Measurements from ENCODE around the gene TBCD. TPM values are rescaled to one million over a fixed set of nuclear protein-coding genes. Genes with fewer than 3 reads are reported as not detected.

TBCD gene
- total RNA-seq, 2 experiments from 2014 or later, result 77.8 to 85.8 TPM

DNA sequence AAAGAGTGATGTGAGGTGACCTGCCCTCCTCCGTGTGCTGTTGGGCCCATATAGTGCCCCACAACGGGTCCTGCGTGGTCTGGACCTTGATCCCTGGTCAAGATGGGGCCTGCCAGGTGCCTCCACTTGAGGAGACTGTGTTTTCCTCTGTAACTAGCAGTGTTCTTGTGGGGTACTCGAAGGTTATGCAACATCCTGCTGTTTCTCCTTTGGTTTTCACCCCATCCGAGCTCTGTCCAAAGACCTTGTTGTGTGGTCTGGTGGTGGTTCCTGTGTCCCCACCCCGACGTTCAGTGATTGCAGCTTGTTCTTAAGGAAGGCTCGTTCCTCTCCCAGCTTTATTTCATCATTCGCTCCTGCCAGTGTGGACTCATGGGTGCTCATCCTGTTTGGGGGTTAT, 126.7 kb downstream of the TBCD start:
- Mint-ChIP-seq H3K27me3 (no peaks in the 10 kb centered on the region), H3K9me3 (no peaks in the 10 kb centered on the region), H3K36me3 (ENCODE audit: low read depth) (peaks cover 9% of the 10 kb centered on the region), H3K27ac (peak overlapping the region; percentile 17), H3K4me3 (no peak overlapping the region), H3K4me1 (ENCODE audit: low read depth) (peaks cover 61% of the 10 kb centered on the region)
- ChIA-PET CTCF (no interaction called here), POLR2A (interaction anchor here (1.3 kb wide), 1 partner anchor 12 kb away, joined by 3 read pairs; no protein-coding TSS in a partner anchor)
- DNase-seq (no peak), ATAC-seq (no peak)
- intact Hi-C loops (cut with micrococcal nuclease), result no loop called here
- TF ChIP-seq, protein P1, sequence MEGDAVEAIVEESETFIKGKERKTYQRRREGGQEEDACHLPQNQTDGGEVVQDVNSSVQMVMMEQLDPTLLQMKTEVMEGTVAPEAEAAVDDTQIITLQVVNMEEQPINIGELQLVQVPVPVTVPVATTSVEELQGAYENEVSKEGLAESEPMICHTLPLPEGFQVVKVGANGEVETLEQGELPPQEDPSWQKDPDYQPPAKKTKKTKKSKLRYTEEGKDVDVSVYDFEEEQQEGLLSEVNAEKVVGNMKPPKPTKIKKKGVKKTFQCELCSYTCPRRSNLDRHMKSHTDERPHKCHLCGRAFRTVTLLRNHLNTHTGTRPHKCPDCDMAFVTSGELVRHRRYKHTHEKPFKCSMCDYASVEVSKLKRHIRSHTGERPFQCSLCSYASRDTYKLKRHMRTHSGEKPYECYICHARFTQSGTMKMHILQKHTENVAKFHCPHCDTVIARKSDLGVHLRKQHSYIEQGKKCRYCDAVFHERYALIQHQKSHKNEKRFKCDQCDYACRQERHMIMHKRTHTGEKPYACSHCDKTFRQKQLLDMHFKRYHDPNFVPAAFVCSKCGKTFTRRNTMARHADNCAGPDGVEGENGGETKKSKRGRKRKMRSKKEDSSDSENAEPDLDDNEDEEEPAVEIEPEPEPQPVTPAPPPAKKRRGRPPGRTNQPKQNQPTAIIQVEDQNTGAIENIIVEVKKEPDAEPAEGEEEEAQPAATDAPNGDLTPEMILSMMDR (IDR thresholded peaks at IDR 0.05), result no peak

DNA sequence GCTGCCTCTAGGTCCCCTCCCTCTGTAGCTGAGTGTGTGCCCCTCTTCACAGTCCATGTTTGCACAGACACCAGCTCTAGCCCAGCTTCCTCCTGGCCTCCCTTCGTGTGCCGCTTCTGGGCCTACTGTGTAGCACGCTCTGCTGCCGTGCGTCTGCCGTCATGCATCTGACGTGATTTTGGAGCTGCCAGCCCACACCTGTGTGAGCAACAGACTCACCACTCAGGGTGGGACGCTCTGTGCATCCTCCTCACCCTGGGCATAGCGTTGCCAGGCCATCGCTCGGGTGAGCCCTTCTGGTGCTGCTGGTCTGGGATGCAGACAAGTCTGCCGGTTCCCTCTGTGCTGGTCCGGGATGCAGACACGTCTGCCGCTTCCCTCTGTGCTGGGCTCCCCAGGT, 127.4 kb downstream of the TBCD start:
- POLR2A ChIA-PET, result interaction anchor here (1.3 kb wide), 1 partner anchor 12 kb away, joined by 3 read pairs; no protein-coding TSS in a partner anchor
- TF ChIP-seq, protein P1 (IDR thresholded peaks at IDR 0.05), result no peak
- H3K27me3 Mint-ChIP-seq, result no peaks in the 10 kb centered on the region
- H3K27ac Mint-ChIP-seq, result no peak overlapping the region
- intact Hi-C loops (cut with micrococcal nuclease), result no loop called here
- H3K4me1 Mint-ChIP-seq (ENCODE audit: low read depth), result peaks cover 68% of the 10 kb centered on the region
- H3K36me3 Mint-ChIP-seq (ENCODE audit: low read depth), result peaks cover 9% of the 10 kb centered on the region
- no peak for DNase-seq
- H3K9me3 Mint-ChIP-seq, result no peaks in the 10 kb centered on the region
- ATAC-seq, result no peak
- no peak overlapping the region for H3K4me3 Mint-ChIP-seq
- CTCF ChIA-PET, result no interaction called here

DNA sequence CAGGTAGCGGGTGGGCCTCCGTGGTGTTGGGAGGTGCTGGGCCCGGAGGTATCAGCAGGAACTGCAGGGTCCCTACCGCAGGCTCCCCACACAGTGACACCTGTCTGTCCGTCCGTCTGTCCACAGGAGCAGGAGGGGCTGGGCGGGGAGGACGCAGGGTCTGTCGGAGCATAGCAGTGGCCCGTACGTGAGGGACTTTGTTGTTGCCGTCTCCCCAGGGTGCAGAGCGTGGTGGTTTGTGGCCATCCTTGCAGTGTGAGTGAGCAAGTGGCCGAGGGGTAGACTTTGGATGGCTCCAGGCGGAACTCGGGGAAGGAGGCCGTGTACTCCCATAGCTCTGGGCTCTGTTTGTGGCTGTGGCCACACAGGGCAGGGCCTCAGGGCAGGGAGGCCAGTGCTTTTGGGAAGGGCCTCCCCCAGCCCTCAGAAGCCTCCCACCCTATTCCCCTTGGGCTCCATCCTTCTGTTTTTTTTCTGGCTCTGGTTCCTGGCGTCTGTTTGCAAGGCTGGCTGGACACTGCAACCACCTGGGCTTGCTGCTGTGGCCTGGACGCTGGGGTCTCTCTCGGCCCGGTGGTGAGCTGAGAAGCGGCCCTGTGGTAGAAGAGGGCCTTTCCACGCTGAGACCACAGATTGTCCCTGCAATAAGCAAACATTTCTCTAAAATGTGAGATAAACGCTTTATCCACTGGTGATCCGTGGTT, 128.9 kb downstream of the TBCD start:
- Mint-ChIP-seq H3K27me3 (no peaks in the 10 kb centered on the region), H3K4me1 (ENCODE audit: low read depth) (peaks cover 76% of the 10 kb centered on the region), H3K27ac (no peak overlapping the region), H3K9me3 (no peaks in the 10 kb centered on the region), H3K36me3 (ENCODE audit: low read depth) (peaks cover 13% of the 10 kb centered on the region), H3K4me3 (no peak overlapping the region)
- TF ChIP-seq, protein P1 (IDR thresholded peaks at IDR 0.05), result no peak
- DNase-seq, result no peak
- CTCF ChIA-PET, result interaction anchor here (0.8 kb wide), 1 partner anchor 11 kb away, joined by 4 read pairs; no protein-coding TSS in a partner anchor
- ATAC-seq, result no peak
- intact Hi-C loops (cut with micrococcal nuclease), result no loop called here
- POLR2A ChIA-PET, result interaction anchor here (5.7 kb wide), 1 partner anchor 16 kb away, joined by 34 read pairs; no protein-coding TSS in a partner anchor

DNA sequence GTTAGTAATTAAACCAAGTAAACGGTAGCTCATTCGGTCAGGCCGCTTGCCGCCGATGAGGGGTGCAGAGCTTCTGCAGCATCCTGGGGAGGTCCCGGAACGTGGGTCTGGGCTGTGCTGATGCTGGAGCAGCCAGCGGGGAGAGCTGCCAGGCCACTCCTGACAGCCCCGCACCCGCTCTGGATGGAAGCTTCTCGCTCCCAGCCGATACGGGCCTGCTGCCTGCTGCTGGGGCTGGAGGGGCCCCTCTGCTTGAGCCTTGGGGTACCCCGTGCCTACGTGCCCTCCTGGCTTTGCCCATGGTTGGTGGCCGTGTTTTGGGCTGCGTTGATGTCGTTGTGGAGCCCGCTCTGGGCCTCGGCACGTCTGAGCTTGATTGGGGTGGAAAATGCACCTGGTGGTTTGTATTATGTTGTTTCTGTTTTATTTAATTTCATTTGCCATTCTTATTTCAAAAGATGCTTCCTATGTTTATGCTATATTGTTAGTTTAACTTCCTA, 129.5 kb downstream of the TBCD start:
- ATAC-seq, result no peak
- Mint-ChIP-seq H3K4me1 (ENCODE audit: low read depth) (peaks cover 76% of the 10 kb centered on the region), H3K27me3 (no peaks in the 10 kb centered on the region), H3K4me3 (no peak overlapping the region), H3K27ac (peak overlapping the region; percentile 52), H3K9me3 (no peaks in the 10 kb centered on the region), H3K36me3 (ENCODE audit: low read depth) (peaks cover 10% of the 10 kb centered on the region)
- intact Hi-C loops (cut with micrococcal nuclease), result no loop called here
- no peak for DNase-seq
- TF ChIP-seq, protein P1 (IDR thresholded peaks at IDR 0.05), result no peak
- POLR2A ChIA-PET, result interaction anchor here (5.7 kb wide), 1 partner anchor 17 kb away, joined by 34 read pairs; no protein-coding TSS in a partner anchor
- CTCF ChIA-PET, result interaction anchor here (0.8 kb wide), 1 partner anchor 12 kb away, joined by 4 read pairs; no protein-coding TSS in a partner anchor

All from activated CD8-positive, alpha-beta T cell treated with anti-CD3 and anti-CD28 coated beads for 36 hours (primary cell).